H1 (cell line): ENCODE measurements around the gene LURAP1L. TPM values are rescaled to one million over a fixed set of nuclear protein-coding genes. Genes with fewer than 3 reads are reported as not detected.

ENCODE experiments used
- CTCF ChIA-PET: fragments of 300-600 bp; sonication (Branson Sonifier 250); formaldehyde crosslinking; loops from one replicate; lab custom pipeline; 2021; ENCODE audit not compliant: partially characterized antibody; lab: Charles Lee
- POLR2A ChIA-PET: fragments of 300-600 bp; sonication (Branson Sonifier 250); formaldehyde crosslinking; loops from one replicate; lab custom pipeline; 2021; ENCODE audit warnings: inconsistent platforms; ENCODE audit not compliant: partially characterized antibody; lab: Charles Lee
- DNase-seq, 2 experiments: peaks; one replicate each; pipeline versions ENCODE4 v3.0.0 to v3.0.0-alpha.2; 2010 to 2022; ENCODE audit warnings: low spot score in 2 of 2, low read depth in 1 of 2, mixed read lengths in 1 of 2
- FAIRE-seq: peaks from 2 replicates; lab custom pipeline; 2011; peaks lifted over from hg19 to GRCh38; lab: Jason Lieb, UNC
- H2AFZ ChIP-seq: 2 replicates; pipeline ENCODE4 v1.8.1; 2012; ENCODE audit warnings: low read length, inconsistent platforms
- H2AK5ac ChIP-seq: 2 replicates; pipeline ENCODE4 v1.6.1; 2013; ENCODE audit warnings: low read depth, low read length
- H2BK120ac ChIP-seq: replicated peaks from 2 replicates; pipeline ENCODE3; 2013; ENCODE audit warnings: low read depth, low read length, inconsistent platforms
- H2BK12ac ChIP-seq: 2 replicates; pipeline ENCODE4 v1.6.1; 2013; ENCODE audit warnings: low read depth, low read length
- H2BK15ac ChIP-seq: 2 replicates; pipeline ENCODE4 v1.6.1; 2013; ENCODE audit warnings: low read length
- H2BK20ac ChIP-seq: 2 replicates; pipeline ENCODE4 v1.6.1; 2013; ENCODE audit warnings: low read length
- H2BK5ac ChIP-seq: 2 replicates; pipeline ENCODE4 v1.6.1; 2013; ENCODE audit warnings: low read depth, low read length
- H3K14ac ChIP-seq: 2 replicates; pipeline ENCODE4 v1.6.1; 2013; ENCODE audit warnings: inconsistent platforms; ENCODE audit not compliant: insufficient read length
- H3K18ac ChIP-seq: 2 replicates; pipeline ENCODE4 v1.6.1; 2013; ENCODE audit warnings: low read length; ENCODE audit errors: extremely low read depth
- H3K23ac ChIP-seq: 2 replicates; pipeline ENCODE4 v1.6.1; 2013; ENCODE audit warnings: inconsistent platforms; ENCODE audit not compliant: insufficient read length
- H3K23me2 ChIP-seq: 2 replicates; pipeline ENCODE4 v1.6.1; 2013; ENCODE audit warnings: low read depth, low read length
- H3K27ac ChIP-seq: 2 replicates; pipeline ENCODE4 v1.6.1; 2011; ENCODE audit warnings: low read depth, low read length, inconsistent platforms
- H3K27me3 ChIP-seq, 4 experiments: replicated peaks in 1 of 4; 1 replicate in 1 of 4; 2 replicates in 3 of 4; pipeline versions ENCODE4 v1.6.1 to v1.8.1; 2011 to 2013; ENCODE audit warnings: low read length in 3 of 4, mild to moderate bottlenecking in 3 of 4, inconsistent platforms in 2 of 4, mixed read lengths in 2 of 4, moderate library complexity in 1 of 4; ENCODE audit not compliant: control insufficient read depth in 3 of 4, insufficient read depth in 3 of 4; ENCODE audit errors: extremely low read depth in 1 of 4
- H3K36me3 ChIP-seq, 4 experiments: 2 replicates each; pipeline versions ENCODE4 v1.6.1 to v1.8.1; 2011 to 2013; ENCODE audit warnings: mild to moderate bottlenecking in 4 of 4, low read length in 3 of 4, moderate library complexity in 2 of 4, control low read depth in 1 of 4, inconsistent platforms in 1 of 4; ENCODE audit not compliant: insufficient read depth in 4 of 4, control insufficient read depth in 2 of 4
- H3K4ac ChIP-seq: replicated peaks from 2 replicates; pipeline ENCODE3; 2013; ENCODE audit warnings: low read length, low read depth, mixed read lengths, inconsistent platforms; ENCODE audit not compliant: insufficient read length
- H3K4me1 ChIP-seq, 4 experiments: replicated peaks in 1 of 4; 1 replicate in 1 of 4; 2 replicates in 3 of 4; pipeline versions ENCODE4 v1.6.1 to v1.8.1; 2011 to 2013; ENCODE audit warnings: low read length in 3 of 4, inconsistent platforms in 2 of 4, mixed read lengths in 1 of 4; ENCODE audit not compliant: insufficient read depth in 4 of 4, control insufficient read depth in 3 of 4
- H3K4me2 ChIP-seq, 2 experiments: 2 replicates each; pipeline versions ENCODE4 v1.6.1 to v1.8.1; 2011 to 2013; ENCODE audit warnings: low read depth in 2 of 2, low read length in 2 of 2, control low read depth in 1 of 2, inconsistent platforms in 1 of 2, mild to moderate bottlenecking in 1 of 2; ENCODE audit not compliant: insufficient read depth in 1 of 2
- H3K4me3 ChIP-seq, 4 experiments: fragments of 200-600, 300-600 bp in 1 of 4; sonication (generic), shearing (Covaris generic), sonication (Bioruptor Twin) in 1 of 4; 2 replicates each; pipeline versions ENCODE4 v1.5.1 to v1.8.1; 2011 to 2016; ENCODE audit warnings: low read length in 4 of 4, low read depth in 3 of 4, control low read depth in 2 of 4, inconsistent platforms in 2 of 4, mild to moderate bottlenecking in 2 of 4, mixed read lengths in 1 of 4, moderate library complexity in 1 of 4; ENCODE audit not compliant: insufficient read depth in 2 of 4; ENCODE audit errors: extremely low read depth in 1 of 4
- H3K56ac ChIP-seq: replicated peaks from 2 replicates; pipeline ENCODE3; 2013; ENCODE audit warnings: low read depth, mild to moderate bottlenecking, mixed read lengths, low read length, inconsistent platforms; ENCODE audit not compliant: insufficient read length
- H3K79me1 ChIP-seq: 2 replicates; pipeline ENCODE4 v1.6.1; 2013; ENCODE audit warnings: low read depth, low read length, control low read depth
- H3K79me2 ChIP-seq, 2 experiments: 2 replicates each; pipeline versions ENCODE4 v1.6.1 to v1.8.1; 2012 to 2013; ENCODE audit warnings: low read length in 2 of 2, mild to moderate bottlenecking in 2 of 2, inconsistent platforms in 1 of 2; ENCODE audit not compliant: insufficient read depth in 2 of 2, control insufficient read depth in 1 of 2
- H3K9ac ChIP-seq, 4 experiments: replicated peaks in 1 of 4; 1 replicate in 1 of 4; 2 replicates in 3 of 4; pipeline versions ENCODE4 v1.6.1 to v1.8.1; 2011 to 2013; ENCODE audit warnings: low read depth in 3 of 4, low read length in 3 of 4, control low read depth in 2 of 4, mild to moderate bottlenecking in 2 of 4, moderate library complexity in 2 of 4, inconsistent platforms in 1 of 4; ENCODE audit errors: extremely low read depth in 1 of 4
- H3K9me3 ChIP-seq, 2 experiments: 2 replicates each; pipeline versions ENCODE4 v1.6.1 to v1.8.1; 2012 to 2013; ENCODE audit warnings: mild to moderate bottlenecking in 2 of 2, moderate library complexity in 2 of 2, control low read depth in 1 of 2, inconsistent platforms in 1 of 2, low read depth in 1 of 2, low read length in 1 of 2, mixed read lengths in 1 of 2; ENCODE audit not compliant: insufficient read depth in 2 of 2
- H4K20me1 ChIP-seq, 2 experiments: replicated peaks in 1 of 2; 2 replicates each; pipeline versions ENCODE3 to v1.8.1; 2011 to 2013; ENCODE audit warnings: inconsistent platforms in 2 of 2, low read length in 2 of 2, mild to moderate bottlenecking in 1 of 2; ENCODE audit not compliant: insufficient read depth in 2 of 2, control insufficient read depth in 1 of 2
- H4K5ac ChIP-seq: 2 replicates; pipeline ENCODE4 v1.6.1; 2013; ENCODE audit warnings: low read length, low read depth, mixed read lengths, inconsistent platforms; ENCODE audit not compliant: insufficient read length
- H4K8ac ChIP-seq: 2 replicates; pipeline ENCODE4 v1.8.0; 2013; ENCODE audit warnings: mild to moderate bottlenecking, moderate library complexity, low read length, inconsistent platforms; ENCODE audit not compliant: insufficient read depth; ENCODE audit errors: extremely low read depth
- H4K91ac ChIP-seq: replicated peaks from 2 replicates; pipeline ENCODE3; 2013; ENCODE audit warnings: low read length, mixed read lengths, inconsistent platforms; ENCODE audit not compliant: insufficient read length
- CBX5 ChIP-seq: fragments of 300-800, 300-1000 bp; sonication (generic); IDR thresholded peaks from 2 replicates; pipeline ENCODE4 v1.7.1; 2016; ENCODE audit warnings: antibody characterized with exemption, low read length, low read depth
- CBX8 ChIP-seq: fragments of 300-800, 300-1000 bp; sonication (generic); IDR thresholded peaks from 2 replicates; pipeline ENCODE4 v1.7.1; 2016; ENCODE audit warnings: low read depth, low read length, borderline replicate concordance
- CHD1 ChIP-seq: IDR thresholded peaks from 2 replicates; pipeline ENCODE4 v1.6.1; 2012; ENCODE audit warnings: low read depth, low read length, improper control_type of control experiment
- CREB1 ChIP-seq: IDR thresholded peaks from 2 replicates; pipeline ENCODE4 v1.6.1; 2012; ENCODE audit warnings: inconsistent platforms
- EGR1 ChIP-seq: IDR thresholded peaks from 2 replicates; pipeline ENCODE4 v1.6.1; 2011; ENCODE audit warnings: low read depth, low read length, borderline replicate concordance
- KDM1A ChIP-seq: fragments of 200-600, 300-600 bp; sonication (generic); IDR thresholded peaks from 2 replicates; pipeline ENCODE4 v1.7.1; 2016; ENCODE audit warnings: mild to moderate bottlenecking, low read length, borderline replicate concordance
- SIN3A ChIP-seq, 2 experiments: IDR thresholded peaks in 1 of 2; conservative IDR thresholded peaks in 1 of 2; 2 replicates each; pipeline ENCODE4 v1.6.1; 2011 to 2012; ENCODE audit warnings: low read length in 2 of 2, improper control_type of control experiment in 1 of 2, low read depth in 1 of 2, mild to moderate bottlenecking in 1 of 2
- WGBS, 2 experiments: shearing (Covaris generic) in 1 of 2; methylation state at CpG; one replicate each; pipeline versions ENCODE4 v1.1.6 to v1.1.7; 2013 to 2015; ENCODE audit warnings: low lambda C conversion rate in 2 of 2, mixed read lengths in 2 of 2, inconsistent platforms in 1 of 2, low coverage in 1 of 2, missing lambda C conversion rate in 1 of 2; ENCODE audit not compliant: insufficient replicate concordance in 2 of 2, insufficient coverage in 1 of 2, insufficient read length in 1 of 2; ENCODE audit errors: extremely low coverage in 1 of 2, missing lambda C conversion rate in 1 of 2; 5-methylcytosine and 5-hydroxymethylcytosine counted together
- polyA plus RNA-seq, 7 experiments: library from polyadenylated mRNA; depleted of rRNA in 3 of 7; stranded (reverse) in 5 of 7; unstranded in 2 of 7; fragments of >200 nt in 5 of 7; fragments of 200-250 nt in 2 of 7; gene quantifications; 1 replicate in 5 of 7; 2 replicates in 1 of 7; 4 replicates in 1 of 7; pipeline versions ENCODE4 v1.2.1 to v1.2.3, GENCODE V29; 2011 to 2013; ENCODE audit warnings: missing spikeins in 2 of 7, mixed read lengths in 2 of 7
- total RNA-seq: library from RNA; stranded (reverse); fragmentation: NEBNext Ultra II Directional; extraction: Animal tissue kit (Norgen Biotek cat#: 25700); gene quantifications from 2 replicates; pipeline ENCODE4 v1.2.1, GENCODE V29; 2021

The LURAP1L gene
- total and polyA plus RNA-seq, 2 of the 8 experiments (the other 6 are each of a cell fraction or from before 2014, with no cell fraction given) = 0.63 to 1.2 TPM

DNA sequence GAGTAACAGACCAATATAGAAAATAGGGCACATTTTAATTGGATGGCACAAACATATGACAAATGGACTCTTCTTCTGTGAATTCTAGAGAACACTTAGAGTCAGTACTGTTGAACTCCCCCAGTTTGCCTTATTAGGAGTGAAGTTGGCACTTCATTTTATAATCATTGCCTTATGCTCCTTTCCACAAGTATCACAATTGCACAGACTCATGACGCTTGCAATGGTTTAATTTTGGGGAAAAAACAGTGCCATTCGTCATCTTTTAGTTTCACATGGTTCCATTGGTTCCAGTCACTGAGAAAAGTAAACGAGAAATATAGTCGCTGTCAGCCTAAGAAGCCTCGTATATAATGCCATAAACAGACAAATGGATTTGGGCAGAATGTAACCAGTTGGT lies 71.2 kb downstream of the LURAP1L start:
- no peak overlapping the region for H2AK5ac ChIP-seq
- CTCF ChIA-PET = no interaction called here
- TF ChIP-seq EGR1 (no peak), CREB1 (no peak), SIN3A (conservative IDR thresholded peaks at IDR 0.05 in 1 of 2, IDR thresholded peaks at IDR 0.05 in 1 of 2; ENCODE audit: low read depth in 1 of 2, low read length in 2 of 2) (no peak), CBX8 (no peak), KDM1A (no peak), CHD1 (no peak), CBX5 (no peak)

More for the DNA sequence above, 71.2 kb downstream of the LURAP1L start:
- H3K4me3 ChIP-seq = no peak overlapping the region
- H3K23me2 ChIP-seq = no peaks in the 10 kb centered on the region
- no peak overlapping the region for H3K4me2 ChIP-seq
- POLR2A ChIA-PET = no interaction called here
- H4K5ac ChIP-seq = no peak overlapping the region
- no peaks in the 10 kb centered on the region for H3K79me1 ChIP-seq
- DNase-seq = no peak
- no peak overlapping the region for H3K23ac ChIP-seq
- H3K79me2 ChIP-seq = no peaks in the 10 kb centered on the region
- H4K8ac ChIP-seq = no peak overlapping the region
- no peaks in the 10 kb centered on the region for H3K9me3 ChIP-seq
- no peaks in the 10 kb centered on the region for H3K4me1 ChIP-seq
- H4K91ac ChIP-seq = no peak overlapping the region
- no peak overlapping the region for H3K9ac ChIP-seq
- H2BK12ac ChIP-seq = no peak overlapping the region
- H3K27ac ChIP-seq = no peak overlapping the region
- FAIRE-seq = no peak
- no peak overlapping the region for H3K14ac ChIP-seq
- no peak overlapping the region for H2BK5ac ChIP-seq
- no peak overlapping the region for H3K4ac ChIP-seq
- WGBS, 2 experiments = 89% methylated on average over 5 of the region's 5 CpGs; no CpG with 5 or more reads in 1 of the 2 experiments
- H3K18ac ChIP-seq = no peak overlapping the region
- no peak overlapping the region for H2BK120ac ChIP-seq
- H2BK15ac ChIP-seq = no peak overlapping the region
- H4K20me1 ChIP-seq = no peaks in the 10 kb centered on the region
- no peak overlapping the region for H3K56ac ChIP-seq
- H2BK20ac ChIP-seq = no peak overlapping the region
- no peaks in the 10 kb centered on the region for H3K36me3 ChIP-seq
- no peaks in the 10 kb centered on the region for H3K27me3 ChIP-seq
- no peak overlapping the region for H2AFZ ChIP-seq
